GM06990 (cell line): ENCODE measurements around the gene DNM1.

Experiments used
- DNase-seq: peaks from one replicate; pipeline ENCODE4 v3.0.0-alpha.2; 2011; ENCODE audit not compliant: insufficient read length; ENCODE audit errors: extremely low read depth
- H3K27me3 ChIP-seq: replicated peaks from 2 replicates; pipeline ENCODE4 v1.6.0; 2011; ENCODE audit warnings: low read length; ENCODE audit not compliant: control insufficient read depth, insufficient read depth
- H3K36me3 ChIP-seq: 2 replicates; pipeline ENCODE4 v1.5.1; 2011; ENCODE audit warnings: low read length; ENCODE audit not compliant: control insufficient read depth, insufficient read depth
- H3K4me3 ChIP-seq: replicated peaks from 2 replicates; pipeline ENCODE4 v1.5.1; 2011; ENCODE audit warnings: low read depth, mild to moderate bottlenecking, control low read depth, low read length
- CTCF ChIP-seq: IDR thresholded peaks from 2 replicates; pipeline ENCODE4 v1.5.1; 2011; ENCODE audit warnings: low read length, control low read depth, mild to moderate bottlenecking, inconsistent platforms; ENCODE audit not compliant: insufficient read depth, poor library complexity, severe bottlenecking

Gene DNM1

GRCh38 chr9:128304136-128304970 is 101.2 kb downstream of the DNM1 start:
- Histone ChIP-seq H3K4me3 (no peak overlapping the region), H3K27me3 (no peaks in the 10 kb centered on the region), H3K36me3 (no peaks in the 10 kb centered on the region)
- TF ChIP-seq CTCF: no peak
- DNase-seq: no peak
